GM12878 (cell line): Measurements from ENCODE around the gene LTBP3. TPM values are rescaled to one million over a fixed set of nuclear protein-coding genes. Genes with fewer than 3 reads are reported as not detected.

Source experiments
- ATAC-seq: fragments of 200-7000 bp; cut with Tn5 transposase; 3 replicates; pipeline ENCODE4 v1.9.1; 2020; ENCODE audit warnings: mild to moderate bottlenecking, moderate library complexity
- BruUV-seq: library from RNA; stranded (reverse); fragments of 400-500 nt; replicated peaks from 2 replicates; lab custom pipeline; 2021; lab: Mats Ljungman, UMichigan
- CTCF ChIA-PET: fragments of 300-600 bp; sonication (Branson Sonifier 250); formaldehyde crosslinking; extraction: SDS; loops from one replicate; lab custom pipeline; 2021; ENCODE audit warnings: inconsistent platforms; lab: Yijun Ruan, JAX
- POLR2A ChIA-PET: fragments of 350-600 bp; formaldehyde crosslinking; extraction: SDS; loops from one replicate; lab custom pipeline; 2021; ENCODE audit warnings: inconsistent platforms; lab: Charles Lee
- RAD21 ChIA-PET: fragments of 300-600 bp; sonication (Branson Sonifier 250); formaldehyde crosslinking; loops from one replicate; lab custom pipeline; 2023; ENCODE audit warnings: antibody characterized with exemption; ENCODE audit not compliant: unreplicated experiment; lab: Charles Lee
- SMC1A ChIA-PET: fragments of 300-600 bp; sonication (Branson Sonifier 250); formaldehyde crosslinking; loops from one replicate; lab custom pipeline; 2023; ENCODE audit not compliant: unreplicated experiment, uncharacterized antibody; lab: Charles Lee
- DNase-seq: peaks from one replicate; pipeline ENCODE4 v3.0.0-alpha.2; 2011; ENCODE audit warnings: low read depth, low spot score
- FAIRE-seq: peaks from 3 replicates; lab custom pipeline; 2011; peaks lifted over from hg19 to GRCh38; lab: Jason Lieb, UNC
- H2AFZ ChIP-seq: 2 replicates; pipeline ENCODE4 v1.6.0; 2011; ENCODE audit warnings: low read depth, low read length, control low read depth; ENCODE audit not compliant: control insufficient read depth
- H3K27ac ChIP-seq: 2 replicates; pipeline ENCODE4 v1.5.1; 2011; ENCODE audit warnings: control low read depth; ENCODE audit not compliant: control insufficient read depth, insufficient read depth
- H3K27me3 ChIP-seq, 2 experiments: replicated peaks in 1 of 2; 2 replicates each; pipeline versions ENCODE4 v1.6.0 to v1.6.1; 2011; ENCODE audit warnings: low read length in 1 of 2; ENCODE audit not compliant: control insufficient read depth in 2 of 2, insufficient read depth in 2 of 2
- H3K36me3 ChIP-seq, 2 experiments: 2 replicates each; pipeline ENCODE4 v1.5.1; 2011; ENCODE audit warnings: low read length in 1 of 2; ENCODE audit not compliant: control insufficient read depth in 2 of 2, insufficient read depth in 2 of 2
- H3K4me1 ChIP-seq: 2 replicates; pipeline ENCODE4 v1.6.1; 2011; ENCODE audit warnings: mild to moderate bottlenecking, low read length, moderate library complexity, mixed read lengths; ENCODE audit not compliant: control insufficient read depth, insufficient read depth
- H3K4me2 ChIP-seq: 2 replicates; pipeline ENCODE4 v1.6.0; 2011; ENCODE audit warnings: control low read depth; ENCODE audit not compliant: control insufficient read depth, insufficient read depth
- H3K4me3 ChIP-seq: fragments of 200-600 bp; sonication (generic); 2 replicates; pipeline ENCODE4 v1.5.1; 2016
- H3K79me2 ChIP-seq: 2 replicates; pipeline ENCODE4 v1.6.0; 2011; ENCODE audit warnings: low read length; ENCODE audit not compliant: control insufficient read depth, insufficient read depth
- H3K9ac ChIP-seq: 2 replicates; pipeline ENCODE4 v1.8.0; 2011; ENCODE audit warnings: low read length, control low read depth, mixed read lengths; ENCODE audit not compliant: control insufficient read depth, insufficient read depth
- H3K9me3 ChIP-seq: replicated peaks from 3 replicates; pipeline ENCODE4 v1.5.1; 2011; ENCODE audit warnings: mild to moderate bottlenecking, low read length; ENCODE audit not compliant: control insufficient read depth, insufficient read depth
- H4K20me1 ChIP-seq: 2 replicates; pipeline ENCODE4 v1.6.0; 2011; ENCODE audit not compliant: control insufficient read depth, insufficient read depth
- ATF3 ChIP-seq: IDR thresholded peaks from 2 replicates; pipeline ENCODE4 v1.6.1; 2011; ENCODE audit warnings: low read depth, mild to moderate bottlenecking, low read length, moderate library complexity, borderline replicate concordance; ENCODE audit errors: extremely low read depth
- ATF7 ChIP-seq: fragments of 450-650 bp; IDR thresholded peaks from 2 replicates; pipeline ENCODE4 v1.6.1; 2016; ENCODE audit warnings: low read depth, mild to moderate bottlenecking
- BCL3 ChIP-seq: IDR thresholded peaks from 2 replicates; pipeline ENCODE4 v1.6.1; 2011; ENCODE audit warnings: borderline replicate concordance, low read depth, mild to moderate bottlenecking, moderate library complexity, low read length; ENCODE audit not compliant: insufficient read depth, poor library complexity, severe bottlenecking
- BRCA1 ChIP-seq: IDR thresholded peaks from 2 replicates; pipeline ENCODE4 v1.6.1; 2011; ENCODE audit warnings: low read depth, low read length, improper control_type of control experiment
- CBFB ChIP-seq: IDR thresholded peaks from 2 replicates; pipeline ENCODE4 v1.6.1; 2016; ENCODE audit warnings: antibody characterized with exemption, low read depth
- CHD1 ChIP-seq: IDR thresholded peaks from 2 replicates; pipeline ENCODE4 v1.6.1; 2012; ENCODE audit warnings: low read depth, low read length, improper control_type of control experiment
- EGR1 ChIP-seq, 2 experiments: IDR thresholded peaks; 1 replicate in 1 of 2; 2 replicates in 1 of 2; pipeline ENCODE4 v1.6.1; 2011 to 2012; ENCODE audit warnings: low read depth in 2 of 2, low read length in 2 of 2, borderline replicate concordance in 1 of 2, mild to moderate bottlenecking in 1 of 2, moderate library complexity in 1 of 2
- ESRRA ChIP-seq: IDR thresholded peaks from 2 replicates; pipeline ENCODE4 v1.6.1; 2012; ENCODE audit warnings: mild to moderate bottlenecking, low read length, improper control_type of control experiment
- HDAC6 ChIP-seq: fragments of 200-600 bp; sonication (generic); IDR thresholded peaks from one replicate; pipeline ENCODE4 v1.8.0; 2017; ENCODE audit warnings: antibody characterized with exemption; ENCODE audit not compliant: unreplicated experiment
- IKZF1 ChIP-seq: fragments of 450-650 bp; conservative IDR thresholded peaks from 2 replicates; pipeline ENCODE4 v1.6.1; 2017; ENCODE audit warnings: antibody characterized with exemption, mild to moderate bottlenecking
- IKZF2 ChIP-seq, 2 experiments: fragments of 450-650 bp; IDR thresholded peaks; 2 replicates each; pipeline ENCODE4 v1.6.1; 2017; ENCODE audit warnings: mild to moderate bottlenecking in 2 of 2, moderate library complexity in 2 of 2
- IRF4 ChIP-seq: IDR thresholded peaks from 2 replicates; pipeline ENCODE4 v1.6.1; 2011; ENCODE audit warnings: low read depth, low read length
- MXI1 ChIP-seq: fragments of 150-350 bp; IDR thresholded peaks from 2 replicates; pipeline ENCODE4 v1.6.1; 2011; ENCODE audit warnings: low read depth, mild to moderate bottlenecking, inconsistent platforms, low read length, improper control_type of control experiment
- NBN ChIP-seq: fragments of 450-650 bp; IDR thresholded peaks from 2 replicates; pipeline ENCODE4 v1.6.1; 2016
- PAX5 ChIP-seq: IDR thresholded peaks from 2 replicates; pipeline ENCODE4 v1.6.1; 2011; ENCODE audit warnings: low read depth, low read length, borderline replicate concordance
- PKNOX1 ChIP-seq: fragments of 450-650 bp; IDR thresholded peaks from 2 replicates; pipeline ENCODE4 v1.6.1; 2016; ENCODE audit warnings: mild to moderate bottlenecking
- POLR2AphosphoS2 ChIP-seq: IDR thresholded peaks from 2 replicates; pipeline ENCODE4 v1.6.1; 2011; ENCODE audit warnings: low read depth, mild to moderate bottlenecking, low read length, improper control_type of control experiment, moderate library complexity
- SMARCA5 ChIP-seq: fragments of 450-650 bp; IDR thresholded peaks from 2 replicates; pipeline ENCODE4 v1.6.1; 2017; ENCODE audit warnings: mild to moderate bottlenecking
- SP1 ChIP-seq: IDR thresholded peaks from one replicate; pipeline ENCODE4 v1.6.1; 2011; ENCODE audit warnings: low read depth, low read length
- SPI1 ChIP-seq: IDR thresholded peaks from 2 replicates; pipeline ENCODE4 v1.6.1; 2011; ENCODE audit warnings: low read depth, mild to moderate bottlenecking, low read length, moderate library complexity, borderline replicate concordance; ENCODE audit not compliant: insufficient read depth
- TCF12 ChIP-seq: IDR thresholded peaks from 2 replicates; pipeline ENCODE4 v1.6.1; 2011; ENCODE audit warnings: low read depth, mild to moderate bottlenecking, low read length
- WRNIP1 ChIP-seq: IDR thresholded peaks from 2 replicates; pipeline ENCODE4 v1.6.1; 2011; ENCODE audit warnings: low read depth, low read length, improper control_type of control experiment, borderline replicate concordance
- WGBS: methylation state at CpG from one replicate; pipeline ENCODE4 v1.1.6; 2016; ENCODE audit warnings: low lambda C conversion rate; ENCODE audit not compliant: insufficient replicate concordance, insufficient coverage; ENCODE audit errors: missing lambda C conversion rate; 5-methylcytosine and 5-hydroxymethylcytosine counted together
- in situ Hi-C: fragments of 300-500 bp; cut with MboI; formaldehyde crosslinking; loops from 9 replicates; pipeline ENCODE4 v1.14.3; 2018; ENCODE audit warnings: mixed read lengths
- intact Hi-C: fragments of 100-400 bp; cut with micrococcal nuclease; formaldehyde crosslinking; loops from one replicate; pipeline ENCODE4 v1.14.2; 2022; ENCODE audit not compliant: unreplicated experiment
- polyA plus RNA-seq, 11 experiments: library from polyadenylated mRNA; depleted of rRNA in 4 of 11; unstranded in 6 of 11; stranded (reverse) in 5 of 11; fragments of >200 nt; fragmentation: Nextera tagmentation in 4 of 11; fragmentation: Illumina TruSeq in 1 of 11; extraction: Ambion mirVana in 4 of 11; extraction: Trizol in 1 of 11; gene quantifications; 1 replicate in 1 of 11; 2 replicates in 10 of 11; pipeline versions ENCODE4 v1.2.1 to v1.2.3, GENCODE V29; 2011 to 2016; ENCODE audit warnings: inconsistent platforms in 2 of 11, missing spikeins in 2 of 11, low read depth in 1 of 11
- total RNA-seq, 4 experiments: library from RNA; depleted of rRNA in 3 of 4; stranded (reverse); fragments of >200 nt in 3 of 4; fragmentation: Illumina TruSeq in 1 of 4; extraction: Trizol in 1 of 4; gene quantifications; 2 replicates each; pipeline versions ENCODE4 v1.2.1 to v1.2.3, GENCODE V29; 2013 to 2021

The LTBP3 gene
- total and polyA plus RNA-seq, 10 of the 15 experiments (the other 5 are each of a cell fraction or from before 2014, with no cell fraction given), result 2.2 to 12.2 (median 6.2) TPM; not detected in 2

GRCh38 chr11:65575568-65576231 lies 17.5 kb upstream of the LTBP3 start, which contains the start of gene EHBP1L1:
TSS of gene EHBP1L1 (plus strand) at chr11:65576053. CDS start at chr11:65576303, 250 bp downstream.
- FAIRE-seq (peak; percentile 95), DNase-seq (peak; percentile 70), ATAC-seq (peak; percentile 27)
- Histone ChIP-seq H3K9me3 (no peaks in the 10 kb centered on the region), H3K9ac (peak within 1 kb of the TSS; percentile 88), H2AFZ (peak within 1 kb of the TSS; percentile 61), H3K79me2 (peaks cover 71% of the 10 kb centered on the region), H4K20me1 (no peaks in the 10 kb centered on the region; the same call in 1 of the 2 replicates), H3K4me2 (peak within 1 kb of the TSS; percentile 100), H3K36me3 (peaks cover 5 to 9% of the 10 kb centered on the region in 2 experiments; a peak in 3 of 4 replicates), H3K27me3 (no peaks in the 10 kb centered on the region), H3K4me3 (peak within 1 kb of the TSS; percentile 97), H3K4me1 (peaks cover 35% of the 10 kb centered on the region), H3K27ac (peak within 1 kb of the TSS; percentile 96)
- no TSS peak for BruUV-seq
- ChIA-PET POLR2A (interaction anchor here (0.5 to 4.9 kb wide), 7 partner anchors 12 to 64 kb away, joined by 3 to 129 read pairs (median 7); partner anchors contain the start of genes MAP3K11 and PCNX3), CTCF (interaction anchor here (0.6 to 5.7 kb wide), 9 partner anchors 12 to 204 kb away, joined by 3 to 130 read pairs (median 4); partner anchors contain the start of gene KCNK7), SMC1A (interaction anchor here (0.6 to 4.2 kb wide), 5 partner anchors 12 to 39 kb away, joined by 3 to 93 read pairs (median 4); partner anchors contain the start of gene PCNX3), RAD21 (interaction anchor here (0.9 to 4.0 kb wide), 8 partner anchors 12 to 87 kb away, joined by 4 to 132 read pairs (median 7); partner anchors contain the start of genes KCNK7, MAP3K11, PCNX3 and RELA)
- under 1% methylated on average over 37 of the region's 69 CpGs for WGBS
- in situ Hi-C loops (no loop called here), intact Hi-C loops (no loop called here)
- TF ChIP-seq WRNIP1, result no peak
- TF ChIP-seq EGR1 (IDR thresholded peaks at IDR 0.05; ENCODE audit: borderline replicate concordance in 1 of 2, low read depth in 2 of 2, low read length in 2 of 2), result peak in 1 of 2 experiments; percentile 92; a peak in 2 of 3 replicates
- no peak for TF ChIP-seq ESRRA
- peak; percentile 53; the same call in 1 of the 2 replicates for TF ChIP-seq TCF12
- TF ChIP-seq HDAC6, result no peak
- 0 out of 2 replicates have a peak, but pooled peaks have one; percentile 43 for TF ChIP-seq POLR2AphosphoS2
- TF ChIP-seq IKZF1, result peak; percentile 97
- peak; percentile 86 for TF ChIP-seq IRF4
- TF ChIP-seq CHD1, result 0 out of 2 replicates have a peak, but pooled peaks have one; percentile 46
- TF ChIP-seq SMARCA5, result peak; percentile 93
- peak; percentile 25; the same call in 1 of the 2 replicates for TF ChIP-seq ATF7
- TF ChIP-seq MXI1, result peak; percentile 45; the same call in 1 of the 2 replicates
- TF ChIP-seq CBFB, result peak; percentile 77
- no peak for TF ChIP-seq ATF3
- no peak for TF ChIP-seq BRCA1
- peak; percentile 34; the same call in 1 of the 2 replicates for TF ChIP-seq PKNOX1
- TF ChIP-seq IKZF2 (IDR thresholded peaks at IDR 0.05), result peak; percentile 95 to 96
- TF ChIP-seq BCL3, result peak; percentile 84
- TF ChIP-seq SPI1, result peak; percentile 87
- TF ChIP-seq NBN, result peak; percentile 75
- TF ChIP-seq PAX5, result peak; percentile 75
- TF ChIP-seq SP1, result peak; percentile 63
